HFF-Myc (cell line): ENCODE data around the gene NEMP1.

Experiments
- DNase-seq: peaks from one replicate; pipeline ENCODE4 v3.0.0-alpha.2; 2011; ENCODE audit warnings: low read depth; ENCODE audit errors: extremely low read depth
- H3K4me3 ChIP-seq: replicated peaks from 2 replicates; pipeline ENCODE4 v1.5.1; 2011; ENCODE audit warnings: low read depth, mild to moderate bottlenecking, control low read depth, low read length
- CTCF ChIP-seq: IDR thresholded peaks from 2 replicates; pipeline ENCODE4 v1.5.1; 2012; ENCODE audit warnings: mild to moderate bottlenecking, low read depth, low read length, control low read depth; ENCODE audit errors: missing control alignments

The NEMP1 gene

GRCh38 chr12:57044468-57044867 is 34.1 kb downstream of the NEMP1 start:
- H3K4me3 ChIP-seq, result no peak overlapping the region
- no peak for DNase-seq

DNA sequence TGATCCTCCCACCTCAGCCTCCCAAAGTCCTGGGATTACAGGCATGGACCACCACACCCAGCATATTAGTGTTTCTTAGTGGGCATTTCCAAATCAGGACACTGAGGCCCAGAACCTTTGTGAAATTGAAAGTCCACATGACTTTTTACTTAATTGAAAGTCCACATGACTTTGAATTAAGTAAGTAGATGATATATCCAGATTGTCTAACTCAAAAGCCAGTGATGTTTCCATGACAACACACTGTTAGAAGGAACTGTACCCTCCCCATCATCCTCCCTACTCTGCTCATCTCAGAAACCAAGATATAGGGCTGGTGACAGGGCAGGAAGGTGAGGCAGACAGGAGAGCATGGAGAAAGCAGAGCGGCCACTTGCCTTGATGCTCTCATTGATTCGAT is 35.9 kb downstream of the NEMP1 start:
- DNase-seq, result no peak
- no peak overlapping the region for H3K4me3 ChIP-seq
- TF ChIP-seq CTCF, result no peak

More at GRCh38 chr12:57044468-57044867, 34.1 kb downstream of the NEMP1 start:
- TF ChIP-seq CTCF, result no peak

GRCh38 chr12:57040750-57041149 is 37.8 kb downstream of the NEMP1 start:
- H3K4me3 ChIP-seq, result no peak overlapping the region
- no peak for TF ChIP-seq CTCF

DNA sequence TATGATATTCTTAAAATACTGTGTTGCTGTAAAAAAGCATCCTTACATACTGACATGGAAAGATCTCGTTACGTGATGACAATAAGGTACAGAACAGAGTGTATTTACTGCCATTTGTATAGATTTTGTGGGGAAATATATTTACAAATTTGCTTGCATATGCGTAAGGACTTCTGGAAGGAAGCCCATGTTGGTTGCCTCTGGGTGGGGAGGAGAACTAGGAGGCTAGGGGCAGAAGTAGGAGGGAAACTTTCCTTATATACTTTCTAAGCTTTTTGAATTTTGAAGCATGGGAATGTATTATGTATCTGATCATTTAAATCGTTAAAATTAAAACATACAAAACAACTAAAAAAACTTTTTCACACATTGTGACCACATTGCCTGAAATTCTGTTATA is 38.4 kb downstream of the NEMP1 start:
- no peak overlapping the region for H3K4me3 ChIP-seq
- DNase-seq, result no peak
- no peak for TF ChIP-seq CTCF

More at GRCh38 chr12:57040750-57041149, 37.8 kb downstream of the NEMP1 start:
- DNase-seq, result no peak

DNA sequence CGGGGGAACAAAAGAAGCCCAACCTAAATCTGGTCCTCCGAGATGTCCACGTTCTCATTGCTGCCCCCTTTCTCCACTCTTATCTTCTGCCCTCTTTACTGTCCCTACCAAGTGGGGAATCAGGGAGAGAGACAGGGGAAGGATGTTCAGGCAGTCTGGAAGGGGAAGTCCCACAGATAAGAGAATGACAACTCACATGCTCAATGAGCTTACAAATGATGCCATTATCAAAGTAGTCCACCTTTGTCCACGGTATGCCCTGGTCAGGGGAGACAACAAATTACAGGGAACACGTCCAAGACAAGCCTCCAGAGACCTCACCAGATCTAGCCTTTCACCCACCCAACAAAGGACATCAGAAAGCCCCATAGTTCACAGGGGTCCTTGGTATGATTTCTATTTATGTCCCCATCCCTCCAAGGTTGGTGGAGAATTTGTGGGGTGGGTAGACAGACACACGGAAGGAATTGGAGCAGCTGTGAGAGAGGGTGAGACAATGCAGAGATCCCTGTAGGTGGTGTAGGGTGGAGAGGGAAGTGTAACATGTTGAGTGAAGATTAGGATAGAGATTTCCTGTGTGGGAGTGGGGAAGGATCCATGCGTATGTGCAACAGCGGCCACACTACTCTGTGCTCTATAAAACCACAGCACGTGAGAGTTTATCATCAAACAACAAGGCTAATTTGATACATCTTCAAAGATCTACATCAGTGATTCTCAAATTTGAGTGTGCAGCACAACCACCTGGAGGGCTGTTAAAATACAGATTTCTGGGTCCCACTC is 39.4 kb downstream of the NEMP1 start:
- no peak overlapping the region for H3K4me3 ChIP-seq
- no peak for DNase-seq
- no peak for TF ChIP-seq CTCF

GRCh38 chr12:57037264-57037663 is 41.3 kb downstream of the NEMP1 start:
- TF ChIP-seq CTCF, result no peak
- no peak for DNase-seq
- H3K4me3 ChIP-seq, result no peak overlapping the region
